HG02885 (cell line): ENCODE results near the gene GNAO1.

Experiments used
- ATAC-seq: cut with Tn5 transposase; IDR thresholded peaks from one replicate; pipeline ENCODE4 v1.9.1; 2021; ENCODE audit warnings: mild to moderate bottlenecking; ENCODE audit not compliant: unreplicated experiment, poor library complexity

The GNAO1 gene

GRCh38 chr16:56191156-56191815 is at the start of gene GNAO1:
Gene GNAO1 (plus strand): TSS chr16:56191489. CDS start chr16:56192236, 747 bp downstream.
- ATAC-seq = peak; percentile 79

GRCh38 chr16:56143666-56144065 is 47.6 kb upstream of the GNAO1 start:
- ATAC-seq = no peak

GRCh38 chr16:56145369-56145768 is 45.9 kb upstream of the GNAO1 start:
- ATAC-seq = no peak

- ATAC-seq = no peak
Observed at GRCh38 chr16:56151621-56152020, 39.7 kb upstream of the GNAO1 start.

- ATAC-seq = no peak
Observed at GRCh38 chr16:56161658-56162057, 29.6 kb upstream of the GNAO1 start.

- no peak for ATAC-seq
Observed at GRCh38 chr16:56163089-56163488, 28.2 kb upstream of the GNAO1 start.

- peak; percentile 98 for ATAC-seq
Observed at GRCh38 chr16:56163938-56164337, 27.4 kb upstream of the GNAO1 start.

- no peak for ATAC-seq
Observed at GRCh38 chr16:56164636-56165035, 26.7 kb upstream of the GNAO1 start.

GRCh38 chr16:56174411-56174810 is 16.9 kb upstream of the GNAO1 start:
- ATAC-seq = no peak

- ATAC-seq = no peak
Observed at GRCh38 chr16:56181401-56181800, 9.9 kb upstream of the GNAO1 start.

- no peak for ATAC-seq
Observed at GRCh38 chr16:56183266-56183665, 8.0 kb upstream of the GNAO1 start.

GRCh38 chr16:56190048-56190676 is 1.1 kb upstream of the GNAO1 start:
- no peak for ATAC-seq

GRCh38 chr16:56190677-56191155 is 573 bp upstream of the GNAO1 start:
- peak; percentile 31 for ATAC-seq

- no peak for ATAC-seq
Observed at GRCh38 chr16:56191835-56192634, 746 bp downstream of the GNAO1 start.

GRCh38 chr16:56192635-56192945 is 1.3 kb downstream of the GNAO1 start:
- no peak for ATAC-seq

GRCh38 chr16:56192986-56193945 is 2.0 kb downstream of the GNAO1 start:
- no peak for ATAC-seq

- ATAC-seq = no peak
Observed at GRCh38 chr16:56193951-56194726, 2.9 kb downstream of the GNAO1 start.

- ATAC-seq = no peak
Observed at GRCh38 chr16:56195151-56195550, 3.9 kb downstream of the GNAO1 start.

- ATAC-seq = no peak
Observed at GRCh38 chr16:56196381-56196780, 5.1 kb downstream of the GNAO1 start.
